Left lobe of liver (tissue), 2 donors: Measurements from ENCODE around the gene CFAP92. TPM values are rescaled to one million over a fixed set of nuclear protein-coding genes. Genes with fewer than 3 reads are reported as not detected.

Source experiments
- ATAC-seq: fragments of 200-7000 bp; cut with Tn5 transposase; one replicate; pipeline ENCODE4 v1.9.1; 2020; ENCODE audit warnings: mild to moderate bottlenecking, moderate library complexity
- DNase-seq: peaks from one replicate; pipeline ENCODE4 v3.0.0-alpha.2; 2020; ENCODE audit warnings: low spot score
- total RNA-seq: library from RNA; stranded (reverse); gene quantifications from one replicate; pipeline ENCODE4 v1.2.1, GENCODE V29; 2021
- donor health status: DM: no; HTN: no; CAD: no; lungs with moderate emphysema.
- donor health status: DM: no; HTN: yes; CAD: no.

Gene CFAP92
- total RNA-seq, 1 donor from 2014 or later, result not detected

GRCh38 chr3:129009266-129009665 is 15.4 kb upstream of the CFAP92 start:
- DNase-seq (no peak), ATAC-seq (no peak)

- DNase-seq, result no peak
- ATAC-seq, result no peak
These were observed 13.9 kb upstream of the CFAP92 start for GRCh38 chr3:129007792-129008191.

GRCh38 chr3:129006864-129007263 is 13.0 kb upstream of the CFAP92 start:
- ATAC-seq (no peak), DNase-seq (no peak)

- no peak for DNase-seq
- ATAC-seq, result peak; percentile 45
These were observed 11.8 kb upstream of the CFAP92 start for GRCh38 chr3:129005526-129006303.

DNA sequence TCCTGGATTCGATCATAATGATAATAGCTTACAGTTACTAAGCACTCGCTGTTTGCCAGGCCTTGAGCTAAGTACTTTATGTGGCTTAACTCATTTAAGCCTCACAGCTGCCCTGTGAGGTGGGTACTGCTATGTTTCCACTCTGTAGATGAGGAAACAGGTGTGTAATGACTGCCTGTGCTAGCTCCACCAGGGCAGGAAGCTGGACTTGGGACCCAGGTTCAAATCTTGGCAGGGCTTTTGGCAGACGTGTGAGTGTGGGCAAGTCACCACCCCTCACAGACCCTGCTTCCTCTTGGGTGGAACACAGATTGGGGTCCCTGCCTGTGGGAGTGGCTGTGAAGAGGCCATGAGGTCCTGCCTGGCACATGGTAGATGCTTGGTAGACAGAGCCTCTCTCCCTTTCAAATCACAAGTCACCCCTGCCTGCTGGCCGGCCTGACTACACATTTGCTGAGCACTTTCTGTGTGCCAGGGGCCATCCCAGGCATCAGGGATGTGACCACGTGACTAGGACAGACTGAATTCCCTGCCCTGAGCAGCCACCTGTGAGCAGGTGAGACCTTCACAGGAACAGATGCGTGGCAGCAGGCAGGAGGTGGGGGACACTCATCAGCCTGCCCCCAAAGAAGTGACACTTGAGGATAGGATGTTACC is 10.9 kb upstream of the CFAP92 start:
- DNase-seq (no peak), ATAC-seq (no peak)

GRCh38 chr3:129003578-129004112 is 9.8 kb upstream of the CFAP92 start:
- ATAC-seq (peak; percentile 89), DNase-seq (no peak)

DNA sequence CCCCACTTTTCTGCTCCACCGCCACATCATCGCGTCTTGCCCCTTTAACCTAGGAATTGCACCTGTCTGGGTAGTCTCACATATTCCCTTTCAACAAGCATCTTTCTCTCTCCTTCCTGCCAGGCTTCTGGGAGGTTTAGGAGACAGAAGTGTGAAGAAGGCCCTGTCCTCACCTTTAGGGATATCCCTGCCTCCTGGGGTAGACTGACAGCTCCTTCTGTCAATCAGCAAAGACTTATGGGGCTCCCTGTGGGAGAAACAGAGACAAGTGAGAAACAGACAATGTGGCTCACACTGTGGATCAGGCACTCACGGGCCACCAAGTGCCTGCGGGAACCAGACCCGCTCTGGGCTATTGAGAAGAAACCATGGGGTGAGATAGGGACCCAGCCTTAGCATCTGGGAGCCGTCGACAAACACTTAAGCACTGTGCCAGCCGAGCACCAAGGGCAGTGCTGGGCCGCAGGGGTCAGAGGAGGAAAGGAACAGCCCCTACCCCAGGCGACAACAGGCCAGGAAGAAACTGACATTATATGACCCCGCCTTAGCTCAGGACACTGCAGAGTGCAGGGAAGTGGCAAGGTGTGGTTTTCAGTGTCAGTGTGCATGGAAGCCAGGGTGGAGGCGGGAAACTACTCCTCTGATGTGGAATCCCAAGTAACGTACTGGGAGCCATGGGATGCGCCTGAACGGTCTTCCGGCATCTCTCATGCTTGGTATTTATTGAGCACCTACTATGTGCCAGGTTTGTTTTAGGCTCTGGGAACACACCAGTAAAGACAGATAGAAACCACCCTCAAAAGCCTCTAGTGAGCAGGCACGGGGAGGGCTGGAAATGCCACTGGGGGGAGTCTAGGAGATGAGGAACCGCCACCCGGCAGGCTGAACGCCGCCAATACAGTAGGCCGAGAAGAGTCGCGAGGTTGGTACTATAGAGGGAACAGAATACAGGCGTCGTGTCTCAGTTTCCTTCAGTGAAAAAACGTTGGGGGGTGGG is 9.0 kb upstream of the CFAP92 start:
- no peak for ATAC-seq
- no peak for DNase-seq

DNA sequence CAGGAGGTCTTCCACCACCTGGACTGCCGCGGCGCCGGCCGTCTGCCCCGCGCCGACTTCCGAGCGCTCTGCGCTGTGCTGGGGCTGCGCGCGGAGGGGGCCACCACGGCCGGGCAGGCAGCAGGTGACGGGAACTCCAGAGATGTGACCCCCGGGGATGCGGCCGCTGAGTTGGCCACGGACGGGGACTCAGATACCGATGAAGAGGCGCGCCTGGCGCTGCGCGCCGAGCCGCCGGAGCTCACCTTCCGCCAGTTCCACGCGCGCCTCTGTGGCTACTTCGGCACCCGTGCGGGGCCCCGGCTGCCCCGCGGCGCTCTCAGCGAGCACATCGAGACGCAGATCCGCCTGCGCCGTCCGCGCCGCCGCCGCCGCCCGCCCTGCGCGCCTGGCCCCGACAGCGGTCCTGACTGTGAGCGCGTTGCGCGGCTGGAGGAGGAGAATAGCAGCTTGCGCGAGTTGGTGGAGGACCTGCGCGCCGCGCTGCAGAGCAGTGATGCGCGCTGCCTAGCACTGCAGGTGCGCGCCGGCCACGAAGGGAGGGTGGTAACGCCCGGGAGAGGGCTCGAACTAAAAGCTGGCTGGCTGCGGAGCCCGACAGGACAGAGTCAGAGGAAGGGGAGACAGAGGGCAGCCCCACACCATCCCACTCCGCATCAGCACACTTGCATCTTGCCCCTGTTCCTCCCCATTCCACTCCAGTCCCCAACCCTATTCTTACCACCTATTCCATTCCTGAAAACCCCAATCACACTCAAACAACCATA is 8.1 kb upstream of the CFAP92 start:
- DNase-seq (no peak), ATAC-seq (no peak)

DNA sequence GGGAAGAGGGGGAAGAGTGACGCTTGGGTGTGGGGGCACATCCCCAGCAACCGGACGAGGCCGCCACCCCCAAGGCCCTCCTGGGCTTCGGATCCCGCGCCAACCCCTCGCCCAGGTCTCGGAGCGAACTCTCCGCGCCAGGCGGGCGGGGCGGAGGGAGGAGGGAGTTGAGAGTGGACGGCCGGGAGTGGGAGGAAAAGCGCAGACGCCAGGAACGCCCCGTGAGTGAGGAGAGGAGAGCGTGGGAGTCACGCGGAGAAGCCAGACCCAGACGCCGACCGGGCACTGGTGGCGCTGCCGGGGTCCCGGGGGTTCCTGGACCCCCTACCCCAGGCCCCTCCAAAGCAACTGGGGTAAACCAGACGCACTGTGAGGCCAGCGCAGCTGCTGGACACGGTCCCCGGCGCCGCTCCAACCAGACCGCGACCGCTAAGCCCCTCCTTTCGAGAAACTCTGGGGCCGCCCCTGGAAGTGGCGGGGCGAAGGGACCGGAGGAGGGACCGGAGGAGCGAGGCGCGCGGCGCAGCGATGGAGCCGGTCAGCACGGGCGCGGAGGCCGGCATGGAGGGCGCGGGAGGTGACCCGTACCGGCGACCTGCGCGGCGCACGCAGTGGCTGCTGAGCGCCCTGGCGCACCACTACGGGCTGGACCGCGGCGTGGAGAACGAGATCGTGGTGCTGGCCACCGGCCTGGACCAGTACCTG is 7.4 kb upstream of the CFAP92 start, which contains the start of gene EFCC1:
Gene EFCC1 (plus strand): TSS at position 204 of the 705 bp plus-strand sequence. CDS start 325 bp downstream, at position 529.
- DNase-seq (no peak), ATAC-seq (peak; percentile 56)

DNA sequence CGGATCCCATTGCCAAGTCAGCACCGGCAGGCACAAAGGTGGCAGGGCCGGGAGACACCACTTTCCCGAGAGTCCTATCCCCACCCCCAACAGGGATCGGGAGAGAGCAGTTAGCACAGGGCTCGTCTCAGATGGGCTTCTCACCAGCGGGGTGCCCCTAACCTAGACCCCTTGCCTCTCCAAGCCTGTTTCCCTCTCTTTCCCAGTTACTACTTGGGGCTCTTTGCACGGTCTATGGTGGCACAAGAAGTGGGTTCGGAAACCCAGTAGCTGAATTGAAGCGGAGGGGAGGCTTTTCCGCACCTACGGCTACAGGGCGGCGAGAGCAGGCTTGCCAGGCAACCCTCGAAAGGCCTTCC is 6.8 kb upstream of the CFAP92 start:
- DNase-seq (no peak), ATAC-seq (no peak)

DNA sequence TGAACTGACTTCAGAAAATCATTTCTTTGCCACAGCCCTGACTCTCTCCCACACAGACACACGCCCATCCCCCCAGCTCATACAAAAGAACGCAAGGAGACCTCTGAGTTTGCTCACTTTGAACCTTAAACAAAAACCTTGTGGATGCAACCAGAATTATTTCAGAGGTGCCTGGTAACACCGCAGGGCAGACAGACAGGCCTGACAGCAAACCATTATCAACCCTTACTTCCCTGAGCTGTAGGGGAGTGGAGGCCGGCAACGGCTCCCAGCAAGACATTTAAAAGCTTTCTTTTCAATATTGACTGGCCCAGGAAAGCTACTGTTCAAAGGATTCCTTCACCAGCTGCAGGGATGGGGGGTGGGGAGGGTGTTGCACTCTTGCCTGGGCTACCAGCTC is 5.2 kb upstream of the CFAP92 start:
- ATAC-seq (no peak), DNase-seq (no peak)

DNA sequence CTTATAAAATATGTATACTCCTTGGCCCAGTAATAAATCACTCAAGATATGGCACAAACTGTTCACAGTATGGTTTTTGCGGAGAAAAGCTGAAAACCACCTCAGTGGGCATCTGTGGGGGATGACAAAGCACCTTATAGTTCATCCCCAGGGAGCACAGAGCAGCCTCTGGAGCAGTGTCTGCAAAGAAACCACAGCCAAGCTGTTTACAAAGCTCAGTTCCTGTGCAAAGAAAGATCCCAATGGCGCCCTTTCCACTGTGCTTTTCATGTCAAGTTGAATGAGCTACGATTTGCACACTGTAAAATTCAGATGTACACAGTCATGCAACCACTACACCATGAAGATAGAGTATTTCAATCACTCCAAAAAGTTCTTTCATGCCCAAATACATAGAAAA is 4.7 kb upstream of the CFAP92 start:
- ATAC-seq (no peak), DNase-seq (no peak)

DNA sequence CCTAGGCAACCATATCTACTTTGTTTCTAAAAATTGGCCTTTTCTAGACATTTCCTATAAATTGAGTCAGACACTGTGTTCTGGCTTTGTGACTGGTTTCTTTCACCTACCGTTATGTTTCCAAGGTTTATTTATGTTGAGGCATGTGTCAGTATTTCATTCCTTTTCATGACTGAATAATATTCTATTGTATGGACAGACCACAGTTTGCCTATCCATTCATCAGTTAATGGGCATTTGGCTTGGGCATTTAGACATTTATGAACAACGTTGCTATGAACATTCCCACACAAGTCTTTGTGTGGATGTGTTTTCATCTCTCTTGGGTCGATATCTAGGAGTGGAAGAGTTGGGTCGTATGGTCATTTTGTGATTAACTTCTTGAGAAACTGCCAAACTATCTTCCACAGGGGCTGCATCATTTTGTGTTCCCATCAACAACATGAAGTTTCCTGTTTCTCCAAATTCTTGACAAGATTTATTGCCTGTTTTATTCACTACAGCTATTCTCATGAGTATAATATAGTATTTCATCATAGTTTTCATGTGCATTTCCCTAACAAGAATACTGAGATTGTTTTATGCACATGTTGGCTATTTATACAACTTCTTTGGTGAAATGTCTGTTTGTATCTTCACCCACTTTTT is 3.7 kb upstream of the CFAP92 start:
- ATAC-seq, result no peak
- no peak for DNase-seq

DNA sequence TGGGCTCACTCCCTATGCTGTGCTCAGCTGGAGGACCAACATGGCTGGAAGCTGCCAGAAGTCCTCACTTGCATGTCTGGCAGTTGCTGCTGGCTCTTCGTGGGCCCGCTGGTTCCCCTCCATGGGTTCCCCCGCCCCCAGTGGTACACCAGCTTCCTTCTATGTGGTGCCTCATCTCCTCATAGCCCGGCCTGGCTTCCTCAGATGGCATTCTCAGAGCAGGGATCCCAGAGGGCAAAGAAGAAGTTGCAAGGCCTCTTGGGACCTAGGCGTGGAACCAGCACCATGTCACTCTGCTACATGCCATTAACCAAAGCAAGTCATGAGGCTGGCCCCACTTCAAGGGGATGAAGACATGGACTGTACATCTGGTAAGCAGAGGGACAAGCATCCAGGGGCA is 2.9 kb upstream of the CFAP92 start:
- no peak for DNase-seq
- no peak for ATAC-seq

DNA sequence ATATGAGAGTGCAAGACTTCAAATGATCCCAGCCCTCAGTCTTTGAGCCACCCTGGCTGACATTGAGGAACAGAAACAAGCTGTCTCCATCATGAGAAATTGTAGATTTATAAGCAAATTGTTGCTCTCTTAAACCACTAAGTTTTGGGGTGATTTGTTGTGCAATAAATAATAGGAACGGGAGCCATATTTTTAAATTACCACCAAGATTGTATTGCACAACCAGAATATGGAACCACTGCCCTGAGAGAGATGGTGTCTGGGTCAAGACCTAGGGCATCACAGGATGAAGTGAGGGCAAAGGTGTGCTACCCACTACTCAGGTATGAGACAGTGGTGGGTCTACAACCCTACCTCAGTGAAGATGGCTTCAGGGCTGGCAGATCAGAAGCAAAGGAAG is 2.3 kb upstream of the CFAP92 start:
- ATAC-seq (no peak), DNase-seq (no peak)

GRCh38 chr3:128995737-128996136 is 1.9 kb upstream of the CFAP92 start:
- ATAC-seq (no peak), DNase-seq (no peak)

DNA sequence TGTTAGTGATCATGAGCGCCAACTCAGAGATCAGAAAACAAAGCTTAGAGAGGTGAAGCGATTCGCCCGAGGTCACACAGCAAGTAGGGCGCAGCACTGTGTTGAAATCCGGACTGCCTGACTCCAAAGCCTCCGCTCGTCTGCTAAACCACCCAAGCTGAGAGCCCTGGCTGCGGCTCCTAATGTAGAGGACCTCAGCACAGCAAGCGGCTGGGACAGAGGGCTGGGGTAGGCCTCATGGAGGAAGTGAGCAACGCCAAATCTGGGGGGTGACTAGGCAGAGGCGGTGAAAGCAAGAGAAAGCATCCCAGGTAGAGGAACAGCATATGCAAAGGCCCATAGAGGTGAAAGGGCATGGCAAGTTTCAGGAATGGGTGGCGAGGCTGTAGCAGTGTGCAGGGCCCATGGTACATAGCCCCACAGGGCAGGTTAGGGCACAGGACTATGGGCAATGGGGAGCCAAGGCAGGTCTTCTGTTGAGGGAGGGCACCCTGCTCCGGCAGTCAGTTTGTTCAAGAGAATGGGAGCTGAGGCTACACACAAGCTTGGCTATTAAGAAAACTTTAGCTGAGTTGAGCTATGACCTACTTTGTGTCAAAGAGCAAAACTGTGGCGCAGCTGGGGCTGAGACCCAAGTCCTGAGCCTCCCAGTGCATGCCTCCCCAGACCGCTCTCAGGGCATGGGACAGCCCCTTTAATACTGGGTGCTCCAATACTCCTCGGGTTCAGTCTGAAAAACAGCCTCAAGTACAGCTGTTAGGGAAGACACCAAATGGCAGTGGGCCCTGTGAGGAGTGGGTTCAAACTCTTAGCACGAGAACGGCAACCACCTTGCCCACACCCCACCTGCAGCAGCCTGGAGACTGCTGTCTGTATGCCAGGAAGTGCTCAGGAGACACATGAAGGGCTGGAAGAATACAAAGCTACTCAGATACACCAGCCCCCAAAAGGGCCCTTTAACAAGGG is 988 bp upstream of the CFAP92 start:
- ATAC-seq (no peak), DNase-seq (no peak)

DNA sequence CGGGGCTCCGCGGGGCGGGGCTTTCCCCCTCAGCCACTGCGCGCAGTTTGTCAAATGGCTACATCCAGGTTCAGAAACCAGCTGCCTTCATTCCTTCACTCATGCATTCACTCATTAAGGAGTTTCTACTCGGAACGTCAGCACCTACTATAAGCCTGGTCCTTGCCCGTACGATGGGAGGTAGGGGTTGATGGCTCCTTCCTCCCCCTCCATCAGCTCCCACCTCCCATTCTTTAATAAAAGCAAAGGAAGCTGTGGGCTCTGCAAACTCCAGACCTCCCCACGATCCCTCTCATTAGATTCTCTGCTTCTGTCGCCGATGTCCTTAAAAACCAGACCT is 267 bp upstream of the CFAP92 start:
- ATAC-seq (no peak), DNase-seq (no peak)
